GM23248 (cell line): ENCODE data around the gene DUSP2. TPM values are rescaled to one million over a fixed set of nuclear protein-coding genes. Genes with fewer than 3 reads are reported as not detected.

Source experiments
- DNase-seq: peaks from one replicate; pipeline ENCODE4 v3.0.0-alpha.2; 2015
- H2AFZ ChIP-seq: fragments of 200-600 bp; sonication (generic); 2 replicates; pipeline ENCODE4 v1.6.1; 2016; ENCODE audit warnings: antibody characterized with exemption
- H3F3A ChIP-seq: fragments of 200-600 bp; sonication (generic); 2 replicates; pipeline ENCODE4 v1.6.1; 2016; ENCODE audit warnings: mild to moderate bottlenecking, antibody characterized with exemption, mixed run types; ENCODE audit not compliant: insufficient read depth
- H3K27ac ChIP-seq: fragments of 200-600 bp; sonication (generic); 2 replicates; pipeline ENCODE4 v1.5.1; 2016; ENCODE audit warnings: mild to moderate bottlenecking
- H3K27me3 ChIP-seq: fragments of 200-600 bp; sonication (generic); replicated peaks from 2 replicates; pipeline ENCODE4 v1.6.1; 2016; ENCODE audit warnings: mild to moderate bottlenecking; ENCODE audit not compliant: insufficient read depth
- H3K36me3 ChIP-seq: fragments of 200-600 bp; sonication (generic); 2 replicates; pipeline ENCODE4 v1.6.1; 2016; ENCODE audit warnings: low read depth, mild to moderate bottlenecking
- H3K4me1 ChIP-seq: fragments of 200-600 bp; sonication (generic); 2 replicates; pipeline ENCODE4 v1.6.1; 2016; ENCODE audit warnings: mild to moderate bottlenecking; ENCODE audit not compliant: insufficient read depth
- H3K4me2 ChIP-seq: fragments of 200-600 bp; sonication (generic); one replicate; pipeline ENCODE4 v1.6.1; 2016; ENCODE audit warnings: mild to moderate bottlenecking; ENCODE audit not compliant: unreplicated experiment
- H3K4me3 ChIP-seq: fragments of 200-600 bp; sonication (generic); 2 replicates; pipeline ENCODE4 v1.5.1; 2016; ENCODE audit warnings: mild to moderate bottlenecking
- H3K79me2 ChIP-seq: fragments of 200-600 bp; sonication (generic); 2 replicates; pipeline ENCODE4 v1.6.1; 2016; ENCODE audit warnings: mild to moderate bottlenecking; ENCODE audit not compliant: insufficient read depth
- H3K9ac ChIP-seq: fragments of 200-600 bp; sonication (generic); 2 replicates; pipeline ENCODE4 v1.6.1; 2016; ENCODE audit warnings: mild to moderate bottlenecking
- H3K9me2 ChIP-seq: fragments of 200-600 bp; sonication (generic); 2 replicates; pipeline ENCODE4 v1.6.1; 2016; ENCODE audit warnings: mixed run types, mild to moderate bottlenecking, moderate library complexity; ENCODE audit not compliant: insufficient read depth
- H3K9me3 ChIP-seq: fragments of 200-600 bp; sonication (generic); one replicate; pipeline ENCODE4 v1.6.1; 2017; ENCODE audit warnings: low read depth
- H4K20me1 ChIP-seq: fragments of 200-600 bp; sonication (generic); 2 replicates; pipeline ENCODE4 v1.6.0; 2016; ENCODE audit not compliant: insufficient read depth
- EZH2 ChIP-seq: fragments of 200-600 bp; sonication (generic); IDR thresholded peaks from 2 replicates; pipeline ENCODE4 v1.6.1; 2018; ENCODE audit warnings: antibody characterized with exemption, mild to moderate bottlenecking; ENCODE audit not compliant: insufficient read depth, poor library complexity, severe bottlenecking
- EZH2phosphoT487 ChIP-seq: fragments of 200-600 bp; sonication (generic); IDR thresholded peaks from 2 replicates; pipeline ENCODE4 v1.6.1; 2018; ENCODE audit warnings: antibody characterized with exemption, moderate library complexity, mild to moderate bottlenecking, low read depth; ENCODE audit not compliant: insufficient read depth
- WGBS, 2 experiments: methylation state at CpG; one replicate each; pipeline ENCODE4 v1.1.6; 2015 to 2017; ENCODE audit warnings: low lambda C conversion rate in 2 of 2, low coverage in 1 of 2; ENCODE audit errors: missing lambda C conversion rate in 2 of 2; 5-methylcytosine and 5-hydroxymethylcytosine counted together
- in situ Hi-C: fragments of 300-500 bp; cut with MboI; formaldehyde crosslinking; loops from 2 replicates; pipeline ENCODE4 v1.15.0; 2020
- polyA plus RNA-seq: library from polyadenylated mRNA; unstranded; fragments of >200 nt; fragmentation: Nextera tagmentation; extraction: Ambion mirVana; gene quantifications from 2 replicates; pipeline ENCODE4 v1.2.1, GENCODE V29; 2016
- total RNA-seq: library from RNA; depleted of rRNA; stranded (reverse); fragments of >200 nt; shearing (Covaris generic); gene quantifications from 2 replicates; pipeline ENCODE4 v1.2.3, GENCODE V29; 2014; rRNA removed

DUSP2 gene, protein sequence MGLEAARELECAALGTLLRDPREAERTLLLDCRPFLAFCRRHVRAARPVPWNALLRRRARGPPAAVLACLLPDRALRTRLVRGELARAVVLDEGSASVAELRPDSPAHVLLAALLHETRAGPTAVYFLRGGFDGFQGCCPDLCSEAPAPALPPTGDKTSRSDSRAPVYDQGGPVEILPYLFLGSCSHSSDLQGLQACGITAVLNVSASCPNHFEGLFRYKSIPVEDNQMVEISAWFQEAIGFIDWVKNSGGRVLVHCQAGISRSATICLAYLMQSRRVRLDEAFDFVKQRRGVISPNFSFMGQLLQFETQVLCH
- 2.4 and 8.8 TPM in 2 replicates for total RNA-seq
- 3.1 and 3.3 TPM in 2 replicates for polyA plus RNA-seq

DNA sequence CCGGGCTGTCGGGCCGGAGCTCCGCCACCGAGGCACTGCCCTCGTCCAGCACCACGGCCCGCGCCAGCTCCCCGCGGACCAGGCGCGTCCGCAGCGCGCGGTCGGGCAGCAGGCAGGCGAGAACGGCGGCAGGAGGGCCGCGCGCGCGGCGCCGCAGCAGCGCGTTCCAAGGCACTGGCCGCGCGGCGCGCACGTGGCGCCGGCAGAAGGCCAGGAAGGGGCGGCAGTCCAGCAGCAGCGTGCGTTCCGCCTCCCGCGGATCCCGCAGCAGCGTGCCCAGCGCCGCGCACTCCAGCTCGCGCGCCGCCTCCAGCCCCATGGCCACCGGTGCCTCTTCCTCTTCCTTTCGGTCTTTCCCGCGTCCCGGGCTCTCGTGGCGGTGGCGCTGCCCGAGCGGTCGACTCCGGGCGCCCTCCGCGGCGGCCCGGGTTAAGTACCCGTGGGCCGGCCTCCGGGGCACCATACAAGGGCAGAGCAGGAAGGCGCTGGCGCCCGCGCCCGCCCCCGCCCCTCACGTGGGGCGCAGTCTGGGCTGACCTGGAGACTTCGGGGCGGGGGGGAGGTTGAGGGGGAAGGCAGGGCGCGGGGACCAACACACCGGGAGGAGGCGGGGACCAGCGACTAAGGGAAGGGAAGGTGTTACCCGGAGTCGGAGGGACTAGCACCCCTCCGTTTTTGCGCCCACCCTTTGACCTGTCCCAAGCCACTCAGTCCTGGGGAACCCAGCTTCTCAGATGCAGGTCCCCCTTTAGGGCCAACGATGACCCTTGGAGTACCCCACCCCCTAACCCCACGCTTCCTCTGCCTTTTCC is at the start of gene DUSP2:
Gene DUSP2, minus strand, starts transcription at position 405 of the 812 bp plus-strand sequence. Its CDS starts 86 bp downstream, at position 319.
- 3 to 6% methylated on average over 60 to 81 of the region's 94 CpGs for WGBS, 2 experiments
- Histone ChIP-seq H2AFZ (peak within 1 kb of the TSS; percentile 69), H3K36me3 (no peaks in the 10 kb centered on the region), H3K9me2 (no peaks in the 10 kb centered on the region), H3K9me3 (no peaks in the 10 kb centered on the region), H3K9ac (peak within 1 kb of the TSS; percentile 69), H3K27ac (no peak within 1 kb of the TSS), H3K4me3 (peak within 1 kb of the TSS; percentile 69), H3F3A (peaks cover 6% of the 10 kb centered on the region; the same call in 1 of the 2 replicates), H4K20me1 (no peaks in the 10 kb centered on the region), H3K4me2 (peak within 1 kb of the TSS; percentile 67), H3K79me2 (no peaks in the 10 kb centered on the region), H3K27me3 (no peaks in the 10 kb centered on the region), H3K4me1 (peaks cover 9% of the 10 kb centered on the region; the same call in 1 of the 2 replicates)
- DNase-seq, result peak; percentile 80
- TF ChIP-seq EZH2phosphoT487 (no peak), EZH2 (no peak)
- in situ Hi-C loops, result no loop called here

DNA sequence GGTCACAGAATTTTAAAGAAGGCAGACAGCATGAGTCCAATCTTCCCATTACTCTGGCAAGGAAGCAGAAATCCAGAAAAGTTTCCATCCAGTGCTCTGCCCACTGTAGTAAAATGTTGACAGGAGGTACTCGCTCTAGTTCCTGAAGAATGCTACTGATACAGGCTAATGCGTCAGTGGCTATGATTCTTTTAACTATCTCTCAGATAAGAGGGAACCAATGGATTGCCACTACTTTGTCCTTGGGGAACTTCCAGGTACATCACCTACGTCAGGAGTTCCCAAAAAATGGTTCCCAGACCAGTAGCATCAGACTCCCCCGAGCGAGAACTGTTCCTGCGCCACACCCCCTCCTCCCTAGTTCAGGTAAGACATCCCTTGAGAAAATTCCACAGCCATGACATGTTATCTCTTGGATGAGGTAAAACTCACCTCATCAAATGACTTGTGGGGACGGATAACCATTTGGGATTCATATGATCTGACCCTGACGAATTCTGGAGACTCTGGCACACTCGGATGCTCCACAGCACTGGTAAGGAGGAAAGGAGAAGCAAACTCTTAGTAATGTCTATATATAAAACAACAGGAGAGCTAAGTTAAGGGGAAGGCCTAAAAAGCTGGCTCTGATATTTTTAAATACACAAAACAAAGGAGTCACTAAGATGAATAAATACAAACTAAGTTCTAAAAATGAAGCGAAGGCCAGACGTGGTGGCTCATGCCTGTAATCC is 46.9 kb upstream of the DUSP2 start:
- 93% methylated on average over 11 of the region's 11 CpGs for WGBS, 2 experiments
- Histone ChIP-seq H3K9ac (no peak overlapping the region), H3K79me2 (peaks cover 95% of the 10 kb centered on the region), H3K9me3 (no peaks in the 10 kb centered on the region), H3K9me2 (no peaks in the 10 kb centered on the region), H3K27ac (no peak overlapping the region), H3K4me1 (peaks cover 16% of the 10 kb centered on the region), H3K27me3 (no peaks in the 10 kb centered on the region), H3K4me3 (no peak overlapping the region), H2AFZ (no peak overlapping the region), H4K20me1 (no peaks in the 10 kb centered on the region), H3K4me2 (no peak overlapping the region), H3K36me3 (peaks cover 55% of the 10 kb centered on the region), H3F3A (peaks cover 22% of the 10 kb centered on the region)
- in situ Hi-C loops, result no loop called here
- TF ChIP-seq EZH2phosphoT487 (no peak), EZH2 (no peak)
- no peak for DNase-seq

DNA sequence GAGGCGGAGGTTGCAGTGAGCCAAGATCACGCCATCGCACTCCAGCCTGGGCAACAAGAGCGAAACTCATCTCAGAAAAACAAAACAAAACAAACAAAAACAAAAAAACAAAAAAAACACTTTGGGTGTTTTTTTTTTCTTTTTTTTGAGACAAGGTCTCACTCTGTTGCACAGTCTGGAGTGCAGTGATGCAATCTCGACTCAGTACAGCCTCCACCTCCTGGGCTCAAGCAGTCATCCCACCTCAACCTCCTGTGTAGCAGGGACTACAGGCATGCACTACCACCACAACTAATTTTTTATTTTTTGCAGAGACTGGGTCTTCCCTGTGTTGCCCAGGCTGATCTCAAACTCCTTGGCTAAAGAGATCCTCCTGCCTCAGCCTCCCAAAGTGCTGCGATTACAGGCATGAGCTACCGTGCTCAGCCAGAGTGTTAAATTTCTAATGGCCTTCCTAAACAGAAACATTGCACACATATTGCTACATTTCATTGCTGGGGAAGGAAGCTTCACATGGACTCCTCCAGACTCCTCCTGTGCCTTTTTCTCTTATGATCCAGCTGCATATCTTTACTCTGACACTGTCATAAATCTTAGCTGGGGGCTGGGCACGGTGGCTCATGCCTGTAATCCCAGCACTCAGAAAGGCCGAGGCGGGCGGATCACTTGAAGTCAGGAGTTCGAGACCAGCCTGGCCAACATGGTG is 43.7 kb upstream of the DUSP2 start:
- WGBS, 2 experiments, result 93 to 97% methylated on average over 12 of the region's 12 CpGs
- no peaks in the 10 kb centered on the region for H3K9me2 ChIP-seq
- no peak overlapping the region for H3K4me2 ChIP-seq
- TF ChIP-seq EZH2phosphoT487 (no peak), EZH2 (no peak)
- H4K20me1 ChIP-seq, result no peaks in the 10 kb centered on the region
- no peak overlapping the region for H2AFZ ChIP-seq
- no peak overlapping the region for H3K9ac ChIP-seq
- peak; percentile 20 for DNase-seq
- H3K36me3 ChIP-seq, result peaks cover 70% of the 10 kb centered on the region
- no peak overlapping the region for H3K4me3 ChIP-seq
- H3K79me2 ChIP-seq, result peaks cover 69% of the 10 kb centered on the region
- H3K9me3 ChIP-seq, result no peaks in the 10 kb centered on the region
- 0 out of 2 replicates have a peak, but pooled peaks cover 10% of the 10 kb centered on the region for H3F3A ChIP-seq
- no peak overlapping the region for H3K27ac ChIP-seq
- H3K27me3 ChIP-seq, result no peaks in the 10 kb centered on the region
- in situ Hi-C loops, result no loop called here
- no peaks in the 10 kb centered on the region for H3K4me1 ChIP-seq
